Lung (tissue), 12 donors: ENCODE results near the gene MESP1. TPM values are rescaled to one million over a fixed set of nuclear protein-coding genes. Genes with fewer than 3 reads are reported as not detected.
"Not testable (repeated sequence)": the region's sequence is repeated elsewhere in the genome, so short reads cannot be mapped to it uniquely, and the experiment has no call there.

ENCODE experiments used
- ATAC-seq: fragments of 200-7000 bp; cut with Tn5 transposase; one replicate; pipeline ENCODE4 v1.9.1; 2020; ENCODE audit warnings: moderate number of reproducible peaks; ENCODE audit not compliant: insufficient read depth, low FRiP score
- DNase-seq, 3 donors: peaks; one replicate each; pipeline ENCODE4 v3.0.0-alpha.2; 2013 to 2017
- H3K27ac ChIP-seq, 2 donors: one replicate each; pipeline ENCODE4 v1.5.1; 2013; ENCODE audit warnings: mild to moderate bottlenecking in 2 of 2, moderate library complexity in 2 of 2, control low read depth in 1 of 2, inconsistent platforms in 1 of 2, low read depth in 1 of 2, low read length in 1 of 2
- H3K27me3 ChIP-seq, 3 donors: one replicate each; pipeline ENCODE4 v1.5.1; 2013; ENCODE audit warnings: low read length in 2 of 3; ENCODE audit not compliant: control insufficient read depth in 3 of 3, insufficient read depth in 3 of 3
- H3K36me3 ChIP-seq, 4 donors: one replicate each; pipeline ENCODE4 v1.5.1; 2013; ENCODE audit warnings: low read length in 4 of 4, mild to moderate bottlenecking in 1 of 4, moderate library complexity in 1 of 4; ENCODE audit not compliant: control insufficient read depth in 4 of 4, insufficient read depth in 4 of 4
- H3K4me1 ChIP-seq, 5 donors: one replicate each; pipeline ENCODE4 v1.5.1; 2013; ENCODE audit warnings: low read length in 5 of 5, mild to moderate bottlenecking in 2 of 5, moderate library complexity in 1 of 5; ENCODE audit not compliant: control insufficient read depth in 5 of 5, insufficient read depth in 5 of 5
- H3K4me3 ChIP-seq: one replicate; pipeline ENCODE4 v1.5.1; 2013; ENCODE audit warnings: mild to moderate bottlenecking, control low read depth, moderate library complexity
- H3K9ac ChIP-seq, 2 donors: one replicate each; pipeline ENCODE4 v1.5.1; 2013; ENCODE audit warnings: low read length in 2 of 2, control low read depth in 1 of 2; ENCODE audit not compliant: insufficient read depth in 1 of 2
- H3K9me3 ChIP-seq, 4 donors: one replicate each; pipeline ENCODE4 v1.5.1; 2013; ENCODE audit warnings: low read length in 3 of 4, mild to moderate bottlenecking in 1 of 4, moderate library complexity in 1 of 4; ENCODE audit not compliant: control insufficient read depth in 4 of 4, insufficient read depth in 3 of 4
- CTCF ChIP-seq: IDR thresholded peaks from 2 replicates; pipeline ENCODE4 v1.5.1; 2012; ENCODE audit warnings: mild to moderate bottlenecking; ENCODE audit errors: control extremely low read depth, extremely low read depth
- WGBS, 2 donors: extraction: QIAGEN DNeasy Blood & Tissue Kit; methylation state at CpG; one replicate each; pipeline ENCODE4 v1.1.7; 2013; 5-methylcytosine and 5-hydroxymethylcytosine counted together
- polyA plus RNA-seq, 2 donors: library from polyadenylated mRNA; stranded (reverse); fragments of 200-250 nt; gene quantifications; one replicate each; pipeline ENCODE4 v1.2.1, GENCODE V29; 2013
- total RNA-seq, 2 donors: library from RNA; depleted of rRNA in 1 of 2; stranded (reverse); fragments of >200 nt in 1 of 2; gene quantifications; one replicate each; pipeline ENCODE4 v1.2.1, GENCODE V29; 2014 to 2021
- donor health status: control.
- donor health status: control.
- donor health status: Bipolar disorder and iron deficiency.
- donor health status: healthy.
- donor health status: DM: yes; HTN: yes; CAD: no.

The MESP1 gene
- total and polyA plus RNA-seq, 4 donors = 0.37 to 3.2 (median 2.3) TPM

- Histone ChIP-seq H3K9me3 (peaks cover 0 to 4% (median 0%) of the 10 kb centered on the region in 4 donors), H3K4me1 (peaks cover 0 to 6% (median 0%) of the 10 kb centered on the region in 5 donors), H3K4me3 (no peak overlapping the region), H3K9ac (no peak overlapping the region), H3K27me3 (peaks cover 0 to 3% (median 0%) of the 10 kb centered on the region in 3 donors), H3K27ac (no peak overlapping the region), H3K36me3 (peaks cover 0 to 4% (median 0%) of the 10 kb centered on the region in 4 donors)
- TF ChIP-seq CTCF = no peak
- DNase-seq (no peak), ATAC-seq (no peak)
- WGBS, 2 donors = 91% methylated on average over 15 of the region's 15 CpGs
These were observed 33.0 kb upstream of the MESP1 start for GRCh38 chr15:89783861-89784685.

GRCh38 chr15:89783111-89783860 is 32.2 kb upstream of the MESP1 start:
- no peak for ATAC-seq
- Histone ChIP-seq H3K36me3 (peaks cover 0 to 4% (median 0%) of the 10 kb centered on the region in 4 donors), H3K9me3 (peaks cover 0 to 3% (median 0%) of the 10 kb centered on the region in 4 donors), H3K9ac (no peak overlapping the region), H3K27me3 (peaks cover 0 to 3% (median 0%) of the 10 kb centered on the region in 3 donors), H3K27ac (no peak overlapping the region), H3K4me1 (peaks cover 0 to 6% (median 0%) of the 10 kb centered on the region in 5 donors), H3K4me3 (no peak overlapping the region)
- DNase-seq = no peak
- TF ChIP-seq CTCF = no peak
- WGBS, 2 donors = 81 to 86% methylated on average over 14 of the region's 14 CpGs

- not testable (repeated sequence) for H3K27ac ChIP-seq, H3K4me1 ChIP-seq, H3K4me3 ChIP-seq, H3K9ac ChIP-seq, H3K9me3 ChIP-seq, H3K27me3 ChIP-seq, ATAC-seq, DNase-seq, H3K36me3 ChIP-seq
- WGBS, 2 donors = 92 to 94% methylated on average over 9 of the region's 9 CpGs
These were observed 31.5 kb upstream of the MESP1 start for GRCh38 chr15:89782619-89782950.

GRCh38 chr15:89781891-89782618 is 31.0 kb upstream of the MESP1 start:
- peaks cover 0 to 6% (median 0%) of the 10 kb centered on the region in 5 donors for H3K4me1 ChIP-seq
- no peak overlapping the region for H3K4me3 ChIP-seq
- peaks cover 0 to 4% (median 0%) of the 10 kb centered on the region in 4 donors for H3K36me3 ChIP-seq
- no peaks in the 10 kb centered on the region for H3K9me3 ChIP-seq
- WGBS, 2 donors = 77 to 78% methylated on average over 15 of the region's 15 CpGs
- DNase-seq (no peak), ATAC-seq (no peak)
- peaks cover 0 to 3% (median 0%) of the 10 kb centered on the region in 3 donors for H3K27me3 ChIP-seq
- no peak overlapping the region for H3K27ac ChIP-seq
- H3K9ac ChIP-seq = no peak overlapping the region
- TF ChIP-seq CTCF = no peak
